NCI-H146 treated with DMSO at 0.1 percent for 48 hours (cell line): ENCODE results near the gene SLK.

ENCODE experiments used
- DNase-seq: peaks from one replicate; lab custom pipeline; 2025; ENCODE audit not compliant: unreplicated experiment; lab: John Stamatoyannopoulos, UW

SLK gene

GRCh38 chr10:103966671-103967447 is at the start of gene SLK:
Gene SLK (plus strand): TSS chr10:103967140. CDS start chr10:103967746, 606 bp downstream.
- DNase-seq = peak; percentile 54

DNA sequence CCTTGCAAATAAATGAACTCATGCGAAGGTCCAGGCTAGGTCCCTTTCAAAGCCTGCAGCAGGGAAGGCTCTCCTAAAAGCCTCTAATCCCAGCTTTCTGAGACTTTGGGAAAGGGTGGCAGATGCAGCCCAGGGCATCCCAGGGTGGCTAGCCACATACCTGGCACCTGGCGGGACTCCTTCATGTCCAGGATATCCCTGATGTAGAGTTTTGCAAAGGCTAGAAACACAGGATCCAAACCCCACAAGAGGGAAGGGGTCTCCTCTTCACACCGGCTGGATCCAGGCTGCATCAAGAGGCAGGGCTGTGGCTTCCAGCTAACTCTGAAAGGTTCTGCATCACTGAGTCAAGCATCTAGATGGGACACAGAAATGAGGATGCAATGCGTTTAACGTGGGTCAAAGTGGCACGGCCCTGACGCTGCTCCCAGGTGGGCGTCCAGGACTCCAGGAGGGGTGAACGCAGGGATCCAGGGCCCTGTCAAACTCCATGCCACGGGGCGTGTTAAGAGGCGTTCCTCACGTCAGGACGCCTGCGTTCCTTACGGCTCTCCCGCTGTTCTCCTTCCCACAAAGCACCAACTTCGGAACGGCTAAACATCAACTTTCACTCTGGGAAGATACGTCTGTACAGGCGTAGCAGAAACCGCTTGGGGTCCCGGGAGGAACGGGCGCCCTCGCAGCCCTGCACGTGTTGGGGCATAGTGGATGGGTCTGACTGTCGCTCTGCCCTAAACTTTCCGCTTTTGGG is 49.5 kb upstream of the SLK start:
- peak; percentile 50 for DNase-seq

GRCh38 chr10:103918053-103918846 is 48.7 kb upstream of the SLK start, which contains the start of gene STN1:
Gene STN1 (minus strand): TSS chr10:103918184. CDS start chr10:103917594, 590 bp downstream.
- DNase-seq = peak; percentile 96

- no peak for DNase-seq
These were observed 47.3 kb upstream of the SLK start for GRCh38 chr10:103919648-103920025.

DNA sequence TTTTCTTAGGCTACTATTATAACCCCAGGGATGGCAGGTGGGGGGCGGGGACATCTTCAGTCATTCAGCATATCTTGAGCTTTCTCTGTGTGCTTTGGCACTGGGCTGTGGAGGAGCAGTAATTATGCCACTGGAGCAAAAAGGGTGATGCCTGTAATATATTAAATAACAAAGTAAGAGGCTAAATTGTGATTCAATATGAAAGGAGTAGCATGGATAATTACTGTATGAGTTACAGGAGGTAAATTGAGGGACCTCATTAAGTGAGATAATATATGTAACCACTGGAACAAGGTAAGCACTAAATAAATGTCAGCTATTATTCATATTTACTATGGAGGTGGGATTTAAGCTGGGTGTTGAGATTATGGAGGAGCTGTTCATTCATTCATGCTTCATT is 45.7 kb upstream of the SLK start:
- no peak for DNase-seq

DNA sequence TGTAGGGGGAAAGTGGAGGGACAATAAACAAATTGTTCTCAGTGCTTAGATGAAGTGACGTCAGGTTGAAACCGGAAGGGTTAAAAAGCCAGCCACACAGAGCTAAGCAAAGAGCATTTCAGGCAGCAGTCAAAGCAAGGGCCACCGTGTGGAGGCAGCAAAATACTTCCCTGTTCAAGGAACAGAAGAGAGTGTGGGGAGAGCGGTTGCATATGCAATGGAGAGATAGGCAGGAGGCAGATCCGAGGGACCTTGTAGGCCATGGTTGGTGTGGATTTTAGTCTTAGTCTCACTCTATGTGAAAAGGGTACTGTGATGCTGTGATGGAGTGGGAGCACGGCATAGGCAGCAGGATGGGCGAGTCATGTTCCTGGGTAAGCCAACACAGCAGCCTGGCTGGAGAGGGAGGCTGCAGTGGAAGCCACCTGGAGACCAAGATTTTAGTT is 45.2 kb upstream of the SLK start:
- no peak for DNase-seq

DNA sequence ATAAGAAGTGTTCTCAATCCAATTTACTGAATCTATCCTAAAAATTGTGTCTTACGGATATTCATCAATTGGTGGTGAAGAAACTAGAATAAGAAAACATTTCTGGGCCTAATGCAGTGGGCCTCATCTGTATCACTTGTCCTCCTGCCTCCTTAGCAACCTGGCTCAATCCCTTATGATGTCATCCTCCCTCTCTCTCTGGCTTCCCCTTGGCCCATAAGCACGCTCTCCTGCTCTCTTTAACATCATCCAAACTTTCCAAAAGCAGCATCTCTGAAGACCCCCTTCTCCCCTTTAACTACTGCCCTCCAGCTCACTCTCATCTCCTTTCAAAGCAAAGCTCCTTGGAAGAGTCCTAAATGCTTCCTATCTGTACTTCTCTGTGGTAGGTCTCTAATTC is 44.3 kb upstream of the SLK start:
- DNase-seq = no peak

DNA sequence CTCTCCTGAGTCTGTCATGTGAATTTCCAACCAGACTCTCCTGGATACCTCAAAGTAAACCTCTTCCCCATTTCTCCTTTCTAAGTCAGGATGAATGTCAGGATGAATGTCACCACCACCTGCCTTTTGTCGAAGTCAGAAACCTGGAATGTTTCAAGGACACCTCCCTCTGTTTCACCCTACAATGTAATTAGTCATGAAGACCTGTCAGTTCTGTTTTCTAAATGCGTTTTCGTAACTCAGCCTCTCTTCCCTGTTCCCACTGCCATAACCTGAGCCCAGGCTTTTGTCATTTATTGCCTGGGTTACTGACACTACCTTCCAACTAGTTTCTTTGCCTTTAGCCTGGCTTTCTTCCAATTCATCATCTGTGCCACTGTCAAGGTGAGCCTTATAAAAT is 43.4 kb upstream of the SLK start:
- DNase-seq = no peak

GRCh38 chr10:103925591-103925990 is 41.3 kb upstream of the SLK start:
- DNase-seq = no peak

GRCh38 chr10:103926722-103927319 is 40.1 kb upstream of the SLK start:
- no peak for DNase-seq

GRCh38 chr10:103928784-103929183 is 38.2 kb upstream of the SLK start:
- no peak for DNase-seq

DNA sequence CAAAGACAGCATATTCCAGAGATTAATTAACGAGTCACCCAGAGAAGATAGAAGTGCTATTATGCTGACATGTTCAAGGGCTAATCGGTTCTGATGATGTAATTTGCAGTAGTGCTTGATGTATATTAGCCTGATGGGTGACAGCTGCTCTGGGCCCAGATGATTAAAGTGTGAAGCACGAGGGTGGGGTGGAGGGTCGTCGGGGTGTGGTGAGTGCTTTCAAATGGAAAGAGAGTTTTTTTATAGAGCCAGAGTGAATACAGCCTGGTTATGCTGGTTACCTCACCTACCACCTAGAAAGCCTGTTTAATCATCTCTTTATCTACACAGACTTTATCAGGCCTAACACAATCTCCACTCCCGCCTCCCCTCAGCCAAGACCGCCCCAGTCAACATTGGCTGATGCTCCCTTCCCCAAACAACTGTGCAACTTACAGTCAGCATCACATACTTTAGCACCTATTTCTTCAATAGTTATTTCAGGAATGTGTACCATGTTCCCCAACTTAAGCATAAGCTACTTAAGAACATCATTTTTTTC is 37.5 kb upstream of the SLK start:
- DNase-seq = no peak

DNA sequence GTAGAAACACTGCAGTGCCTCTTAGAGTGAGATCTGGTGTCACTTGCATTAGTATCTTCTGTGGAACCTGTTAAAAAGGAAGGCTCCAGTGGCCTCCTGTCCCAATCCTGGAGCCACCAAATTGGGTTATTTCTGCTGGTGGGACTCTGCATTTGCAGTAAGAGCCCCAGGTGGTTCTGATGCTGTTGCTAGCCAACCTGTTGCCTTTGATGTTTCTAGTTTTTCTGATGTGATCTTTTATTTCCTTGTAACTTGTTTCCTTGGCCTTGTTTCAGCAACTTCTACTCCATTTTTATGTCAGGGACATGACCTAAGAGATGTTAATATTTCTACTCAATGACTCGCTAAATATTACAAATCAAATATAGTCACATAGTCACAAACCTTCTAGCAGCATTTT is 36.5 kb upstream of the SLK start:
- DNase-seq = no peak

DNA sequence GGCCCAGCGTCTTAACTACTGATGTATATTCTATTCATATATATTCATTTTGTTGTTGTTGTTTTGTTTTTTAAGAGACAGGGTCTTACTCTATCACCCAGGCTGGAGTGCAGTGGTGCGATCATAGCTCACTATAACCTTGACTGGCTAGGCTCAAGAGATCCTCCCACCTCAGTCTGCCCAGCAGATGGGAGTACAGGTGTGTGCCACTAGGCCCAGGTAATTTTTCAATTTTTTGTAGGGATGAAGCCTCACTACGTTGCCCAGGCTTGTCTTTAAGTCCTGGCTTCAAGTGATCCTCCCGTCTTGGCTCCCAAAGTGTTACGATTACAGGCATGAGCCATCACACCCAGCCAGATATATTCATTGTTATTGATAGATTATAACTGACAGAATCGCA is 36.1 kb upstream of the SLK start:
- DNase-seq = no peak

GRCh38 chr10:103931603-103932002 is 35.3 kb upstream of the SLK start:
- DNase-seq = no peak

DNA sequence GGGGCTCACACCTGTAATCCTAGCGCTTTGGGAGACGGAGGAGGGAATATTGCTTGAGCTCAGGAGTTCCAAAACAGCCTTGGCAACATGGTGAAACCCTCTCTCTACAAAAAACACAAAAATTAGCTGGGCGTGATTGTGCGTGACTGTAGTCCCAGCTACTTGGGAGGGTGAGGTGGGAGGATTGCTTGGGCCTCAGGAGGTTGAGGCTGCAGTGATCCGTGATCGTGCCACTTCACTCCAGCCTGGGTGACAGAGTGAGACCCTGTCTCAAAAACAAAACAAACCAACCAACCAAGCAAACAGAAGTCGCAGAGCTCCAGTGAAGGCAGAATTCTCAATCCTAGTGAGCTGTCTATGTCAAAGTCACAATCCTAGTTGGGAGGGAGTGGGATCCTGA is 34.7 kb upstream of the SLK start:
- no peak for DNase-seq

GRCh38 chr10:103932971-103933370 is 34.0 kb upstream of the SLK start:
- no peak for DNase-seq

GRCh38 chr10:103933557-103934121 is 33.3 kb upstream of the SLK start:
- DNase-seq = no peak

GRCh38 chr10:103934308-103934707 is 32.6 kb upstream of the SLK start:
- DNase-seq = no peak

GRCh38 chr10:103936022-103936421 is 30.9 kb upstream of the SLK start:
- DNase-seq = no peak

- DNase-seq = no peak
These were observed 27.4 kb upstream of the SLK start for GRCh38 chr10:103939522-103939921.
